ENCODE results near the gene MREG.
"Not testable (repeated sequence)": the region's sequence is repeated elsewhere in the genome, so short reads cannot be mapped to it uniquely, and the experiment has no call there.

MREG gene

GRCh38 chr2:215958257-215958656, 55.1 kb downstream of the MREG start:
- no peak for DNase-seq (ENCODE audit: low read depth)

- not testable (repeated sequence) for DNase-seq (ENCODE audit: low read depth)
These were observed 55.8 kb downstream of the MREG start for GRCh38 chr2:215957354-215958122.

GRCh38 chr2:215952860-215953637, 60.3 kb downstream of the MREG start:
- no peak for DNase-seq (ENCODE audit: low read depth)

DNA sequence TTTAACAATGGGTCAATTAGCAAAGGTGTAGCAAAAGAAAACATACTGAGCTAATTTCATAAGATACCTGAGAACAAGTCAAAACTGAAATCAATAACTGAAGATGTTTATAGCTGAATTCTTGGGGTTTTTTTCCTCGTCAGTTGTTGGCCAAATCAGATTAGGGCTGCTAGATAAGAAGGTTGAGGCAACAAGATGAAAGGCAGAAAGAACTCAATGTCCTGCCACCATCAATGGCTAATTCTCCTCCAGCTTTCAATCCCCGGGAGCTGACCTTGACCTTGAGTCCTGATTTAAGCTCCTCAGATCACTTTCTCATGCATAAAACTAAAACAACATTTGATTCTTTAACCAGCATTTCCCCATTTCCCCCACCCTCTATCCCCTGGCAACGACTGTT, 61.8 kb downstream of the MREG start:
- no peak for DNase-seq (ENCODE audit: low read depth)

DNA sequence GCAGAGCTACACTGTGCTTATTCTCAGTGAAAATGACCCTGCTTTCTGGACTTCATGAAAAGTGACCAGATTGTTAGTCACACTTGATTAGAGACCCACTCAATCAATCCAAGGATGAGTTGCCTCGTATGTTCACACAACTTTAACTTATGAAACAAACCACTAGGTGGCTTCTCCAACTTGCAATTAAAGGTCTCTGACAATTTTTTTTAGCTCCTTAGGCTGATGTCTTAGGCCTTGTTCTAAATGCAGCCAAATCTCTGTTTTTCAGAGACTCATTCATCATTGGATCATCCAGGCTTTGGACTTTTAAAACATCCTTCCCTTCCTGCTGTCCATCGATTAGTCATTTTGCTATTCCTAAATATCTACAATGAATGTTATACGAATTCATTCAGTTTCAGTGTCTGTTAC, 63.4 kb downstream of the MREG start:
- peak; percentile 14 for DNase-seq (ENCODE audit: low read depth)

- no peak for DNase-seq (ENCODE audit: low read depth)
These were observed 65.3 kb downstream of the MREG start for GRCh38 chr2:215948051-215948450.

- no peak for DNase-seq (ENCODE audit: low read depth)
These were observed 66.8 kb downstream of the MREG start for GRCh38 chr2:215946586-215946985.

- DNase-seq (ENCODE audit: low read depth), result no peak
These were observed 71.2 kb downstream of the MREG start for GRCh38 chr2:215942194-215942593.

- no peak for DNase-seq (ENCODE audit: low read depth)
These were observed 71.6 kb downstream of the MREG start for GRCh38 chr2:215941726-215942125.

GRCh38 chr2:215940645-215941184, 72.6 kb downstream of the MREG start:
- no peak for DNase-seq (ENCODE audit: low read depth)

DNA sequence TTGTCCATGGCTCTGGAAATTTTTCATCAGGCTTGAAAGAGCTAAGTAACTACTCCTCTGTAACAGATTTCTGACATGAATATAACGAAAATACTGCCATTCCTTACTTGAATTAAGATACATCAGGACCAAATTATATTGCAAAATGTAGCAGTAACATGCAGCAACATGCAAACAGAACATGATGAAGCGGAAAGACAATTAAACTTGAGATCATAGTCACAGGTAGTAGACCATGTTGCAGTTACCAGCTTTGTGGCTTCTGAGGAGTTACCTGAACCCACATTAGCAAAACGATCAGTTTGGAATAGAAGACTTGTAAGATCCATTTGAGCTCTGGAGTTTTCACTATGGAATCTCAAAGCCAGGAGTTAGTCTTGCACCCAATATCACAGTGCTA, 76.2 kb downstream of the MREG start:
- DNase-seq (ENCODE audit: low read depth), result no peak

DNA sequence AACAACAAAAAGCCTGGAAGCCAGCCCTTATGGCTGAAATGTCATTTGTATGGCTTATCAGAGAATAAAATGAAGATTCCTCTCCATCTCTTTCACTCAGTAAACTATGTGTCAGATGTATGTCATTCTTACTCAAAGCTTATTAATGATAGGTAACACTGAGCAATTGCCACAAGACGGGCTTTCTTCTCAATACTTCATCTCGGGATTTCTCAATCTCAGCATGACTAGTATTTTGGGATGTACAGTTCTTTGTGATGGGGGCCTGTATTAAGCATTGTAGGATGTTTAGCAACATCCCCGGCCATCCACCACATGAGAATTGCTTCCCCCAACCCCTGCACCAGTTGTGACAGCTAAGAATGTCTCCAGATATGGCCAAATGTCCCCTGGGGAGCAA, 80.2 kb downstream of the MREG start:
- DNase-seq (ENCODE audit: low read depth), result no peak

GRCh38 chr2:215931256-215931903, 82.0 kb downstream of the MREG start:
- peak; percentile 37 for DNase-seq (ENCODE audit: low read depth)

GRCh38 chr2:215930505-215931253, 82.7 kb downstream of the MREG start:
- no peak for DNase-seq (ENCODE audit: low read depth)

GRCh38 chr2:215929602-215930335, 83.6 kb downstream of the MREG start:
- DNase-seq (ENCODE audit: low read depth), result no peak

DNA sequence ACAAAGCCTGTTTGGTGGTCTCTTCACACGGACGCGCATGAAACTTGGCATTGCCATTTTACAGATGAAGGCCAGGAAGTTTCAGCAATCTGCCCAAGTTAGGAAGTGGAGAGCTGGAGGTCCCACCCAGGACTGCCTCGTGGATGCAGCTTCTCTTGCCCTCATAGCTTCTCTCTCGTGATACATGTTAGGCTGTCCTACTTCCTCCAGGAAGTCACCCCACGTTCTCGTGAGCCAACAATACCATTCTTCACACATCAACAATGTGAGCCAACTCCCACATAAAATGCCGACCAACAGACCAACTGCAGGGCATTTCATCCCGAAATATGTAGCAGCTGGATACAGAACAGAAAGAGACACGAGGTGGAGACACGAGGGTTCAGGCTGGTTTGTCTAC, 85.3 kb downstream of the MREG start:
- no peak for DNase-seq (ENCODE audit: low read depth)

GRCh38 chr2:215926992-215927391, 86.4 kb downstream of the MREG start:
- not testable (repeated sequence) for DNase-seq (ENCODE audit: low read depth)

- no peak for DNase-seq (ENCODE audit: low read depth)
These were observed 91.5 kb downstream of the MREG start for GRCh38 chr2:215921895-215922294.

- peak; percentile 9 for DNase-seq (ENCODE audit: low read depth)
These were observed 92.9 kb downstream of the MREG start for GRCh38 chr2:215920244-215921100.

DNA sequence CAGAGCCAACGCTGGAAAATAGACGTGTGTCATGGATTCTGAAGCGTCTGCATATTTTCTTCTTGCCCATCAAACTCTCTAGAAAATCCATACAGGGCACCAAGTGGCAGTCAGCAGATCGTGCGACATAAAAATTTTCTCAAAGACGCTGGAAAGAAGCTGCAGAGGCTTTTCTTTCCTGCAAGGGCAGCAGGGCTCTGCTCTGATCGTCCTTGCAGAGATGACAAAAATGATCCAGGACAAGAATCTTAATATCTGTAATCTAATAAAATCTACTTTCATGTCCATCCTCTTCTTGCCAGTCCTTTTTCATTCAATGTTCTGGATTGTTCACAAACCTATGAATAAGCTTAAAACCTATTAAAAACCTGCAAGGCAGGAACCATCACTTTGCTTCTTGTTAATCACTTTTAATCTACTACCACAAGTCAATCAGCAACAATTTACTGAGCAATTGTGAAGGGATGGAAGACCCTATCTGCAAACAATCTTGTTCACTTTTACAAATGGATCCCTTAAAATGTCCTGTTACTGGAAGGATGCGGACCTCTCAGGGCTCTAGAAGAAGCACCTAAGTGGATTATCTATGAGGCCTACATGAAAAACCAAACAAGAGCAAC, 93.6 kb downstream of the MREG start:
- DNase-seq (ENCODE audit: low read depth), result no peak
